GM18508 (cell line): ENCODE data around the gene RBL2.
A peak's percentile ranks its signal among the peaks of the same experiment; 100 is the strongest.

Source experiments
- ATAC-seq: cut with Tn5 transposase; IDR thresholded peaks from one replicate; pipeline ENCODE4 v1.9.1; 2021; ENCODE audit warnings: moderate number of reproducible peaks; ENCODE audit not compliant: insufficient read depth, unreplicated experiment

RBL2 gene

DNA sequence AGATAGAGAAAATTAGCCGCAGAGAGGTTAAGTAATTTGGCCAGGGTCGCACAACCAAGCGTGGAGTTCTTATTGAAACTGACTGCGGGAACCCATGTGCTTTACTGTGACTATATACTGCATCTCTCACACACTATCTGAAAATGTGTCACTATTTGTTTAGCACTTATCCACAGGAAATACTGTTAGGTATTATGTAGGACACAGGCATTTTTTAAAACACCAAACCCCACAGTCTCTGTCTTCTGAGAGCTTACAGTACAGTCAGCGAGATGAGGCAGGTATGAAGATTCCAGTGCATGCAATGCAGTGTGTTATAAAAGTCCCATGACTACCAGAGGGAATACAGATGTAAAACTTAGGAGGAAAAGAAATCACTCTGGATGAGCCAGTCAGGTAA, 11.3 kb downstream of the RBL2 start:
- ATAC-seq, result no peak

DNA sequence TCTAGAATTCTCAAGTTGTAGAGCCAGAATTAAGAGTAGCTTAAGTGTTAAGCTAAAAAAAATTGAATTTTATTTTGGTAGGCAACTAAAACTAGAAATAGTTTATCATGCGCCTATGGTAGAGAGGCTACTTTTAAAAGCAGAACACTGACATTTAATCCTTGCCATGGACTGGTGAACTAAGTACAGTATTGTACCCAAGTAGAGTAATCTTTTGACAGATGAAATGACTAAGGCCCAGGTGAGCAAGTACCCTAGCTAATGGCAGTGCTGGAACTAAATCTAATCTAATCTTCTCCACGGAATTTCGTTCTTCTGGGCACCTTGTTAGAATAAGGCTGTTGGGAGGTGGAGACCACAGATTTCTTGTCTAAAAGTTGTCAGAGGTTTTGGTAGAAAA, 11.8 kb downstream of the RBL2 start:
- no peak for ATAC-seq

GRCh38 chr16:53449816-53450517, 15.7 kb downstream of the RBL2 start:
- no peak for ATAC-seq

DNA sequence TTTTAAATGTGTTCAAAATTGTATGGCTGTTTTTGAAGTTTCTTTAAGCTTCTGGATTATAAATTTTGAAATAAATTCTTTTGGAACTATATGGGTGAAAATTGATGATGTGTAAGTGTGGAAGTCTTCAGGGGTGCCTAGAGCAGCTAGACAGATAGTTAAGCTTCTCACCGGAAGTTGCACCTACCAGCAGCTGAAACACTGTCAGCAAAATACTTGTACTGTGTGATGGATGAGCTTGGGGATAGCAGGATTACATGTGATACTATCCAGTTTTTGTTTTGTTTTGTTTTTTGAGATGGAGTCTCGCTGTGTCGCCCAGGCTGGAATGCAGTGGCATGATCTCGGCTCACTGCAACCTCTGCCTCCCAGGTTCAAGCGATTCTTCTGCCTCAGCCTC, 19.7 kb downstream of the RBL2 start:
- no peak for ATAC-seq

- ATAC-seq, result no peak
Observed at GRCh38 chr16:53456625-53457024, 22.4 kb downstream of the RBL2 start.

DNA sequence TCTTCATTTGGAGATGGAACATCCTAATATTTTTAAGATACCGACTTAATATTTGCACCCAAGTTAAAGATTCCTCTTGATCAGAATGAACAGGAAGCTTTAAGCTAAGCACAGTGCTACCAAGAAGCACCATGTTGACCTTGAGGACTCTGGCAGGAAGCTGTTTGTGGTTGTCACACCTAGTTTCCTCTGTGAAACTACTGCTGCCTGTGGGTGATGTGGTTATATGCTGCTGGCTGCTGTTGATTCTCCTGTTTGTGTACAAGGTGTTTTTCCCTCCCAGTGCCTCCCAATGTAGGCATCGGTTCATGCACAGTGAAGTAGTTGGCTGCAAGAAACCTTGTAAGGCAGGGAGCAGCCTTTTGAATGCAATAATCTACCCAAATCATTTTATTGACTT, 23.4 kb downstream of the RBL2 start:
- ATAC-seq, result peak; percentile 100

DNA sequence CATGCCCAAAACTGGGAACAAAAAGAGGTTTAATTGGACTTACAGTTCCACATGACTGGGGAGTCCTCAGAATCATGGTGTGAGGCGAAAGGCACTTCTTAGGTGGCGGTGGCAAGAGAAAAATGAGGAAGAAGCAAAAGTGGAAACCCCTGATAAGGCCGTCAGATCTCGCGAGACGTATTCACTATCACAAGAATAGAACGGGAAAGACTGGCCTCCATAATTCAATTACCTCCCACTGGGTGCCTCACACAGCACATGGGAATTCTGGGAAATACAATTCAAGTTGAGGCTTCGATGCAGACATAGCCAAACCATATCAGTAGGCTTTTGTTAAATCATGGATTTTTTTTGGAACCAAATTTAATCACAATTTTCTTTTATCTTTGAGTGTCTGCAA, 24.4 kb downstream of the RBL2 start:
- ATAC-seq, result no peak

DNA sequence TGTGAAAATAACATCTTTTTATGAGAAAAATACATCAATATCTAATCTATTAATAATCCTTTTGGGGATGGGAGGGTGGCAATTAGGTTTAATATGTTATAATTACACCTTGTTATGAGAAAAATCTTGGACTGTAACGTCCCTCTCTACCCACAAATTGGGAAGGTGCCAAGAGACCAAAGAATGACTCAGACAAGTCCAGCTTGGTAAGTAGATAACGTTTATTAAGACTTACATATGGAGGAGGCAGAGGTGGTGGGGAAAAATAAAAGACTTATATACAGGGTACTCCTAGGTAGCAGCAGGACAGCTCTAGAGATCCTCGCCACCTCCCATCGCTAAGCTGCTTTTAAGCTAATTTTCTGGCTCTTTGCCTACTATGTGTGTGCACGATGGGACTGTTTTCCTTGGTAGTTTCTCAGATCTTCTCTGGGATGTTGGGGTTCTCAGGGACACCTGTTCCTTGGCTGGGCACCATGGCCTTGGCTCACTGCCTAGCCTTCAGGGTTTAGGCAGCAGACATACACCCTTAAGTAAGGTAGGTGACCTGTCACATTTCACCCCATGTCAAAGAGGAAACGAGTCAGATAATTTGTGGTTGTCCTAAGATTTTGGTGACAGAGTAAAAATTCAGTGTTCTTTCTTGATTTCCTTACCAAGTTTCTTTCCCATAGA, 31.5 kb downstream of the RBL2 start:
- no peak for ATAC-seq

GRCh38 chr16:53476867-53477266, 42.6 kb downstream of the RBL2 start:
- ATAC-seq, result no peak

- ATAC-seq, result no peak
Observed at GRCh38 chr16:53478965-53479364, 44.7 kb downstream of the RBL2 start.

GRCh38 chr16:53480394-53480793, 46.1 kb downstream of the RBL2 start:
- ATAC-seq, result no peak

DNA sequence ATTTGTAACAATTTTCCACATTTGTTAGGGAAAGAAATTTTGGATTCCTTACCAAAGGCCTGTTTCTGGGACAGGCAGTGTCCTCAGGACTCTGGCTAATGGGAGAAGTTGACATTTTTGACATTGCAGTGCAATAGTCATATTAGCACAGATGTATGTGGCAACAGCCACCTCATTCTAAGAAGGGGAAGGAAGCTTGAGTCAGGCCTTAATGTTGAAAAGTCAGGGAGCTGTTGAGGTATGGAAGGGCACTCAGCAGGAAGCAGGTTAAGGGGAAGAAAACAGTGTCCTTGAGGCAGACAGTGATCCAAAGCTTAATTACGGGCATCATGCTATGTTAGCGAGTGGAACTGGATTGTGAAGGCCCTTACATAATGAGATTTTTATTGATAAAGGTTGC, 47.9 kb downstream of the RBL2 start:
- no peak for ATAC-seq

- no peak for ATAC-seq
Observed at GRCh38 chr16:53484542-53484941, 50.3 kb downstream of the RBL2 start.

DNA sequence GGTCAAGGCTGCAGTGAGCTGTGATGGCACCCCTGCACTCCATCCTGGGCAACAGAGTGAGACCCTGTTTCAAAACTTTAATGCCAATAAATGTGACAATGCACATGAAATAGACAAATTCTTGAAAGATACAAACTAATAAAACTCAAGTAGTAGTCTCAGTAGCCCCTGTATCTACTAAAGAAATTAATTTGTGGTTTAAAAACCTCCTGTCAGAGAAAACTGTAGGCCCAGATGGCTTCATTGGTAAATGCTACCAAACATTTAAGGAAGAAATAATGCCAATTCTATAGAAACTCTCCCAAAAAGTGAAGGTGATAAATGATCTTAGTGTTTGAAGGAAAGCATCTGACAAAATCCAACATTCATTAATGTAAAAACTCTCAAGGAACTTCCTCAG, 52.0 kb downstream of the RBL2 start:
- no peak for ATAC-seq

DNA sequence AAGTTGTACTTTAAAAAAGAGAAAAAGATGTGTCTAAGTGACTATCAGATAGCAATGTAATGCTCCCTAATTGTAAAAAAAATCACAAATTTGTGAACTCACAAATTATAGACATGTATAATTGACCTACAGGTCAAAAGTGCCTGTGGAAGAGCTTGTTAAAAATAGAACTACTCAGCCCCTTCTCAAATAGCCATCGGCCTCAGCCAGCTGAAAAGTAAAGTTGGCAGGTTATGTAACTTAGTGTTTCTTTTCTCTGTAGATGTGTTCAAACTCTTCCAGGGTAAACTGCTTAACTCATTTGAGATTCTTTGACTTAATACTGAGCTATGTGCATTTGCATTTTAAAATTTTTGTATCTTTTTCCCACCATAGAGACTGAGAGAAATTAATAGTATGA, 55.5 kb downstream of the RBL2 start:
- no peak for ATAC-seq

DNA sequence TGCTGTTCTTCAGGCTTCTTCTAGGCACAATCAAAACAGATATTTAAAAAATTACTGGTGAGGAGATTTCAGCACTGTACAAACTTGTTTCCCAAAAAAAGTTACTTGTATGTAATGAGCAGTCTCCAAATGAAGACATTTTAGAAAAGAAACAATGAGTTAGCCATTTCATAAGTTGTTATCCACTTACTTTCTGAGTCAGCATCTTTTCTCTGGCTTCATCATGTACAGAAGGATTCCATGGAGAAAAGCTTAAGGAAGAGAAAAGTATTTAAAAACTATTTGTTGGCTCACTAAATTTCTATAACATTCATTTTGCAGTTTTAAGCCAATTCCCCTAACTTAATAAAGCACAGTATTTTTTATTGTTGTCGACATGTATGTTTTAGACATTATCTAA, 58.2 kb downstream of the RBL2 start:
- no peak for ATAC-seq

GRCh38 chr16:53494636-53495035, 60.4 kb downstream of the RBL2 start:
- ATAC-seq, result no peak

- ATAC-seq, result no peak
Observed at GRCh38 chr16:53495325-53495724, 61.1 kb downstream of the RBL2 start.

GRCh38 chr16:53498984-53499383, 64.7 kb downstream of the RBL2 start:
- ATAC-seq, result no peak

DNA sequence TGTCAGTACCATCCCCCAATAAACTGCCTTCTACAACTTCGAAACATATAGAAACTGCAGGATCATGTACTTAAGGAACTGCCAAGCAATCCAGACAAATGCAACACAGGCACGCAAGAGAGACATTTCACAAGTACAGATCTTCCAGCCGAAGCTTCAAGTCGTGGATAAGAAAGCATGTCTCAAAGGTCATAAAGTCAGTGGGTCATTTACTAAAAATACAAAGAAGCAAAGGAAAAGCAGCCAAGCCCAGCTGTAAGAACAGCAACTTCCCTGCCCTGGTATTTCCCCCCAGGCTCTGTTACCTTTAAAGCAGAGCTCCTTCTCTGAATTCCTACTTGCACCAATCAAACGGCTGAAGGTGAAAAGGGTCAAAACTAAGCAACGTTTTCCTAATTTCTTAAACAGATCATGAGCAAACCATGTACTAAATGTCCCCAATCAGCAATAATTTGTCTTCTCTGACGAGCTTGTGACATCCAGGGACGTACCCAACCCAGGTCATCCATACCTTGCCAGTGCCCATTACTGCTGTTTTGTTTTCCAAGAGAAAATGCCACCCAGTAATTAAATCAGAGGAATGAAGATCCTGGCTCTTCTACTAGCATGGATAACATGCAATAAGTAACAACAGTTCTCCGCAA, 67.1 kb downstream of the RBL2 start:
- ATAC-seq, result no peak

GRCh38 chr16:53502331-53503269, 68.3 kb downstream of the RBL2 start, which contains the start of gene AKTIP:
Gene AKTIP, minus strand, starts transcription at chr16:53503209. Its CDS starts 2,950 bp downstream, at chr16:53500259.
- no peak for ATAC-seq
